GM18507 (cell line): Measurements from ENCODE around the gene COL26A1.
A peak's percentile ranks its signal among the peaks of the same experiment; 100 is the strongest.
"Not testable (repeated sequence)": the region's sequence is repeated elsewhere in the genome, so short reads cannot be mapped to it uniquely, and the experiment has no call there.

Source experiments
- DNase-seq: peaks from one replicate; pipeline ENCODE4 v3.0.0; 2011; ENCODE audit warnings: low read depth; ENCODE audit not compliant: insufficient read length; ENCODE audit errors: extremely low spot score
- FAIRE-seq: peaks from 2 replicates; lab custom pipeline; 2011; peaks lifted over from hg19 to GRCh38; lab: Jason Lieb, UNC

COL26A1 gene

DNA sequence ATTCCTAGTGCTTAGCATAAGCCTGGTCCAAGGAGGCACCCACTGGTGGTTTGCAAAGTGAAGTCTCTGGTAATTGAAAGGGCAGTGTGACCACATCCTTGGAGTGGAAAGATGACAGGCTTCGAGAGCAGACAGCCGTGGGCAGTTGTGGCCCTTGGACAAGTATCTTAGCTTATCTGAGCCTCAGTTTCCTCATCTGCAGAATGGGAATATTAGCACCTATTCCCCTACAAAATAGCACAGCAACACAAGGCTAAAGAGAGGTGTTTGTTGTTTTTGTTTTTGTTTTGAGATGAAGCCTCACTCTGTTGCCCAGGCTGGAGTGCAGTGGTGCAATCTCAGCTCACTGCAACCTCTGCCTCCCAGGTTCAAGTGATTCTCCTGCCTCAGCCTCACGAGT lies 237.1 kb downstream of the COL26A1 start:
- no peak for FAIRE-seq
- DNase-seq = no peak

DNA sequence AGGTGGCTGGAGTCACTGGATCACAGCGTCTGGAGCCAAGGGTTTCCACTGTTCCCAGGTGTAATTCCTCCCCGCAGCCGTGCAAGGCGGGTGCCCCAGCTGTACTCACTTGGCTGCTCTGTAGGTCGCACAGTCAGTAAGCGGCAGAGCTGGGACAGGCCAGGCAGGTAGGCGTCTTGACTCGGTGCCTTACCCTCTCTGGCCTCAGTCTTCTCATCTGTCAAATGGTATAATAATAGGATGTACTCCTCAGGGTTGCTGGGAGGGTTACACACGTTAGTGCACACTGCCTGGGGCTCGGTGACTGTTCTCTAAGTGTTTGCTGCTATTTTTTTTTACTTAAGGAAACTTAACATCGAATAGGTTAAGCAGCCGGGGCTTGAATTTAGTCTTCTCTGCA lies 239.4 kb downstream of the COL26A1 start:
- DNase-seq (no peak), FAIRE-seq (no peak)

GRCh38 chr7:101602484-101603241 lies 240.0 kb downstream of the COL26A1 start:
- peak; percentile 76 for FAIRE-seq
- DNase-seq = peak; percentile 49

DNA sequence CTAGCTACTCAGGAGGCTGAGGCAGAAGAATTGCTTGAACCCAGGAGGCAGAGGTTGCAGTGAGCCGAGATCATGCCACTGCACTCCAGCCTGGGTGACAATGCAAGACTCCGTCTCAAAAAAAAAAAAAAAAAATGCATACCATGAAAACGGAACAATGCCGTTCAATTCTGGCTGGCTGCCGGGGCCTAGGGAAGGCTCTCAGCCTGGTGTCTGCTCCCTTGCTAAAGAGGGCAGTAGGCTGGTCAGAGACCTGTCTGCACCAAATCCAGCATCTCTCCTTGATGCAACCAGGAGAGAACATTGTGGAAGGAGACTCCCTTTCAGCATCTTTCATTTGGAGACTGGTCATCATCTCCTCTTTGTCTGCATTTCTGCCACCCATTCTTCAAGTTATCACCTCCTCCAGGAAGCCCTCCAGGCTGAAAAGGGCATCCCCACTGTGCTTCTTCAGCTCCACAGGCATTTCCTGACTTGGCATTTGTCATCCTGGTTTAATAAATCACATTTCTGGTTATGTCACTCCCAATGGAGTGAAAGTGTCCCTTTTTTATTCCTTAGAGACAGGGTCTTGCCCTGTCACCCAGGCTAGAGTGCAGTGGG lies 241.8 kb downstream of the COL26A1 start:
- DNase-seq (no peak), FAIRE-seq (no peak)

DNA sequence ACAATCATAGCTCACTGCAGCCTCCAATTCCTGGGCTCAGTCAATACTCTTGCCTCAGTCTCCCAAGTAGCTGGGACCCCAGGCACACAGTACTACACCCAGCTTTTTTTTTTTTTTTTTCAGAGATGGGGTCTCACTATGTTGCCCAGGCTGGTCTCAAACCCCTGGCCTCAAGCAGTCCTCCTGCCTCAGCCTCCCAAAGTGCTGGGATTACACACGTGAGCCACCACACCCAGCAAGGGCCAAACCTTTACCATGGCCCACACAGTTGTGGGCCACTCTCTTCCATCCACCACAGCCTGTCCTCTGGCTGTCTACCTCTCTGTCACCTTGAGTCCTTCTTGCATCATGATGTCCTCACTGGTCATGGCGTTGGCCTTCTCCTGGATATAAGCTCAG lies 242.3 kb downstream of the COL26A1 start:
- DNase-seq, FAIRE-seq: not testable (repeated sequence)

GRCh38 chr7:101605611-101606497 lies 243.2 kb downstream of the COL26A1 start:
- FAIRE-seq (no peak), DNase-seq (no peak)

DNA sequence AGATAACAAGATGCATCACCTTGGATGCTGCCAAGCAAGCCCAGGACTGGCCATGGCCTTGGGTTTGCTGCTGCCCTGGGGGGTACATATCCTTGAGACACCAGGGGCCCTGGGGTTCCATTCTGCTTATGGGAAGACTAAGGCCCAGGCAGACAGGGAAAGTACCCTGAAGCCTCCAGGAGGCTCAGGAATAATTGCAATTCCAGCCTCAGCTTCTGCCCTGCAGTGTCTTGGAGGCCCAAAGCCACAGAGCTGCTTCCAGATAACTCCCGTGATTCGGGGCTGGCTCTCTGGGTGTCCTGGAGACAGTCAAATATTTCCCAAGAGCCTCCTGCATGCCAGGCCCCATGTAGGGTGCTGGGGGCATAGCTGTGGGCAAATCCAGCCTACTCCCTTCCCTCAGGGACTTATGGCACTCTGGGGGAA lies 243.8 kb downstream of the COL26A1 start:
- no peak for DNase-seq
- FAIRE-seq = no peak
